Keratinocyte (primary cell): Measurements from ENCODE around the gene MCF2L2.

Experiments used
- CTCF ChIP-seq, 3 experiments: IDR thresholded peaks in 1 of 3; conservative IDR thresholded peaks in 1 of 3; optimal IDR thresholded peaks in 1 of 3; 2 replicates in 2 of 3; 3 replicates in 1 of 3; pipeline versions ENCODE3 to v1.5.1; 2011; ENCODE audit warnings: low read length in 3 of 3, mild to moderate bottlenecking in 3 of 3, moderate library complexity in 2 of 3, control low read depth in 1 of 3, inconsistent platforms in 1 of 3; ENCODE audit not compliant: insufficient read depth in 2 of 3; ENCODE audit errors: extremely low read depth in 1 of 3
- EZH2 ChIP-seq: IDR thresholded peaks from one replicate; pipeline ENCODE4 v1.6.1; 2012; ENCODE audit warnings: inconsistent platforms, mild to moderate bottlenecking, low read length, moderate library complexity

GRCh38 chr3:183197734-183198133 is 230.7 kb downstream of the MCF2L2 start:
- no peak for TF ChIP-seq EZH2
- TF ChIP-seq CTCF (optimal IDR thresholded peaks at IDR 0.05 in 1 of 3, IDR thresholded peaks at IDR 0.05 in 1 of 3, conservative IDR thresholded peaks at IDR 0.05 in 1 of 3; ENCODE audit: extremely low read depth in 1 of 3, insufficient read depth in 2 of 3, low read length in 3 of 3) = no peak
